IPS-15b (cell line): ENCODE results near the gene MEAK7.

Source experiments
- H3K27me3 ChIP-seq: one replicate; pipeline ENCODE4 v1.6.1; 2013; ENCODE audit warnings: low read length; ENCODE audit not compliant: control insufficient read depth, insufficient read depth
- H3K36me3 ChIP-seq: one replicate; pipeline ENCODE4 v1.6.1; 2013; ENCODE audit warnings: low read length; ENCODE audit not compliant: control insufficient read depth, insufficient read depth
- H3K4me1 ChIP-seq: one replicate; pipeline ENCODE4 v1.6.1; 2013; ENCODE audit warnings: mild to moderate bottlenecking, low read length; ENCODE audit not compliant: control insufficient read depth, insufficient read depth
- H3K4me3 ChIP-seq: one replicate; pipeline ENCODE4 v1.5.1; 2013; ENCODE audit warnings: low read depth, low read length
- H3K9ac ChIP-seq: one replicate; pipeline ENCODE4 v1.6.1; 2013; ENCODE audit warnings: low read depth, mild to moderate bottlenecking, low read length
- H3K9me3 ChIP-seq: one replicate; pipeline ENCODE4 v1.6.1; 2013; ENCODE audit warnings: mild to moderate bottlenecking, low read length; ENCODE audit not compliant: control insufficient read depth, insufficient read depth

The MEAK7 gene

GRCh38 chr16:84543253-84543652 lies 38.8 kb upstream of the MEAK7 start:
- Histone ChIP-seq H3K36me3 (no peaks in the 10 kb centered on the region), H3K4me1 (peaks cover 3% of the 10 kb centered on the region), H3K9ac (no peak overlapping the region), H3K9me3 (no peaks in the 10 kb centered on the region), H3K4me3 (no peak overlapping the region), H3K27me3 (no peaks in the 10 kb centered on the region)

DNA sequence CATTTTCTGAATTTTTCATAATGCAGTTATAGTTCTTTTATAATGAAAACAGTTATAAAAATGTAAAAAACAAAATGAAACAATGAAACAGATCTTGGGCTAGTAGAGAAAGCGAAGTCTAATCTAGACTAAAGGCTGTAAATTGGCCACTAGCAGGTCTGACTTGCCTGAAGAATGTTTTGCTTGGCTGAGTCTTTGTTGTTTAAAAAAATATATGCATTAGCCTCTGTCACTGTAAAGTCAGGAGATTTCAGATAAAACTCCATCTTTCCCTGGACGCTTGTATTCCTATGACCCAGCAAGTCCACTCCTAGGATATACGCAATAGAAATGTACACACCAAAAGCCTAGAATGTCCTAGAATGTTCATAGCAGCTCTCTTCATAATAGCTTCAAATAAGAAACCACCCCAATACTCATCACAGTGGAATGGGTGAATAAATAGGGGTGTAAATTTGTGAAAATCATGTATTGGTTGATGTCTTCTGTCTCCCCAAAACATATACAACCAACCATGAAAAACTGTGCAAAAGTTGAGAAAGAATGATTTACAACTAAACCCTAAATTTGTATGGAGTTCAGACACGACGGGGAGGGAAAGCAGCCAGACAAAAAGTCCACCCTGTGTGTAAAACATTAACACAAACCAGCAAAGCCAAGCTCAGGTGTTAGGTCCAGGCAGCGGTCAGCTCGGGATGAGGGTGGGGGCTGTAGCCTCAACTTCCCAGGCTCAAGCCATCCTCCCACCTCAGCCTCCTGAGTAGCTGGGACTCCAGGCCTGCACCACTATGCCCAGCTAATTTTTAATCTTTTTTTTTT lies 37.7 kb upstream of the MEAK7 start:
- H3K4me1 ChIP-seq, result peaks cover 3% of the 10 kb centered on the region
- H3K9ac ChIP-seq, result no peak overlapping the region

GRCh38 chr16:84540194-84540593 lies 35.7 kb upstream of the MEAK7 start:
- no peaks in the 10 kb centered on the region for H3K36me3 ChIP-seq
- no peak overlapping the region for H3K9ac ChIP-seq
- no peaks in the 10 kb centered on the region for H3K9me3 ChIP-seq
- no peaks in the 10 kb centered on the region for H3K27me3 ChIP-seq
- H3K4me1 ChIP-seq, result peaks cover 2% of the 10 kb centered on the region
- H3K4me3 ChIP-seq, result no peak overlapping the region

More for the DNA sequence above, 37.7 kb upstream of the MEAK7 start:
- Histone ChIP-seq H3K9me3 (no peaks in the 10 kb centered on the region), H3K36me3 (no peaks in the 10 kb centered on the region), H3K4me3 (no peak overlapping the region), H3K27me3 (no peaks in the 10 kb centered on the region)

DNA sequence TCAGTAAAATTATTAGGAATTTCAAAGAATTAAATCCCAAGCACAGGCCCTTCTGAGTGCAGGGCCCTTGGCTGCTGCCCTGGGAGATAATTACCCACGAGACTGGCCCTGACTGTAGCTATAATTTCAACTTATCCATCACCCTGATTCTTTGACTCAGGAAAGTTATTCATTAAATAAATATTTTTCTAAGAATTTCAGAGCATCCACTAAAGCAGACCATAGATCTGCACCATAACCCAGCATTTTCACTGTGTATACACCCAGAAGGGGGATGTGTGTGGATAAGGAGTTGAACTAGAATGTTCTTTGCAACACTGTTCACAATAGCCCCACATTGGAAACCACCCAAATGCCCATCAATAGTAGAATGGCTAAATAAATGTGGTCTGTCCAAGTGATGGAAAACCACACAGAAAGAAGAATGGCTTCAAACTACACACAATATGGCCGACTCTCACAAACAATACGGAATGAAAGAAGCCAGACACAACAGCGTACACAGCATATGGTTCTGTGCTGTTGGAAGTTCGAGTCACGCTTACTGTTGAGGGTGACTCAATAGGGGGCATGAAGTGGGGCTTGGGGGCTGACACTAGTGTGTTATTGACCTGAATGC lies 33.9 kb upstream of the MEAK7 start:
- Histone ChIP-seq H3K4me3 (no peak overlapping the region), H3K4me1 (peaks cover 4% of the 10 kb centered on the region), H3K9ac (no peak overlapping the region), H3K36me3 (no peaks in the 10 kb centered on the region), H3K27me3 (no peaks in the 10 kb centered on the region), H3K9me3 (no peaks in the 10 kb centered on the region)

- Histone ChIP-seq H3K36me3 (no peaks in the 10 kb centered on the region), H3K9ac (no peak overlapping the region), H3K4me1 (peaks cover 8% of the 10 kb centered on the region), H3K27me3 (no peaks in the 10 kb centered on the region), H3K9me3 (no peaks in the 10 kb centered on the region), H3K4me3 (no peak overlapping the region)
Observed at GRCh38 chr16:84537491-84538151, 33.2 kb upstream of the MEAK7 start.

DNA sequence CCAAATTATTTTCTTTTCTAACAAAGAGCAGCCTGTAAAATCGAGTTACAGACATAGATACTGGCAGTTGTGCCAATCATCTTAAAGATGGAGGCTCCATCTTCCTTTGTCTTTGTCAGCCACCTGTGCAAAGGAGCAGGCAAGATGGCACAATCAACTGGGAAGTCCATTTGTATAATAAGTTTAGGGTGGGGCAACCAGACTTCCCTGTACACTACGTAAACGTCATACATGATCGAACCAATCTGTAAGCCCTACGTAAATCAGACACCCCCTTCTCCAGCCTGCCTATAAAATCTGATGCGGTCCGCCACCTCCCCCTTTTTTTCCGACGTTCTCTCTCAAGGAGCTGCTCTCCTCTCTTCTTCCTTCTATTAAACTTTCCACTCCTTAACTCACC lies 31.4 kb upstream of the MEAK7 start:
- no peaks in the 10 kb centered on the region for H3K27me3 ChIP-seq
- H3K4me3 ChIP-seq, result no peak overlapping the region
- H3K36me3 ChIP-seq, result no peaks in the 10 kb centered on the region
- H3K9ac ChIP-seq, result no peak overlapping the region
- H3K4me1 ChIP-seq, result peaks cover 14% of the 10 kb centered on the region
- H3K9me3 ChIP-seq, result no peaks in the 10 kb centered on the region

DNA sequence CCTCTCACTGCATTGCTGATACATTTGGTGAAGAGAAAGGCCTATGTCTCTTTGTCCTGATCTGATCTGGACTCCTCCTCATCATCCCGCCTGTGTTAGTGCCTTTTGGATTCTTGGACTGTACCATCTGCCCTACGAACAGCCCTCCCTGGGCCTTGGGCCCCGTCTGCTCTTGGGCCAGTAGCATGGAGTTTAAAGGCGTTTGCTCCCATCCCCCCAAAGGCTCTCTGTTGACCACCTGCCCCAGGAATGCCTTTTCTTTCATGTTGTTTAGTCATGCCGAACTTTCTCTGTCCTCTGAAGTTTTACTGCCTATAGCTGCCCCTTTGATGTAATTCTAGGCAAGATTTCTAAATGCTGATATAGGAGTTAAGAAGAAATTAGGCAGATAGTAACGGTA lies 30.9 kb upstream of the MEAK7 start:
- Histone ChIP-seq H3K36me3 (no peaks in the 10 kb centered on the region), H3K4me3 (no peak overlapping the region), H3K9ac (no peak overlapping the region), H3K4me1 (peaks cover 14% of the 10 kb centered on the region), H3K27me3 (no peaks in the 10 kb centered on the region), H3K9me3 (peaks cover 3% of the 10 kb centered on the region)

- Histone ChIP-seq H3K4me1 (peaks cover 14% of the 10 kb centered on the region), H3K36me3 (no peaks in the 10 kb centered on the region), H3K27me3 (no peaks in the 10 kb centered on the region), H3K9me3 (peaks cover 4% of the 10 kb centered on the region), H3K9ac (no peak overlapping the region), H3K4me3 (no peak overlapping the region)
Observed at GRCh38 chr16:84534815-84535214, 30.4 kb upstream of the MEAK7 start.

GRCh38 chr16:84532855-84533486 lies 28.5 kb upstream of the MEAK7 start:
- Histone ChIP-seq H3K9ac (no peak overlapping the region), H3K4me3 (no peak overlapping the region), H3K36me3 (no peaks in the 10 kb centered on the region), H3K4me1 (peaks cover 14% of the 10 kb centered on the region), H3K9me3 (peaks cover 6% of the 10 kb centered on the region), H3K27me3 (no peaks in the 10 kb centered on the region)

- Histone ChIP-seq H3K36me3 (no peaks in the 10 kb centered on the region), H3K4me1 (peaks cover 14% of the 10 kb centered on the region), H3K4me3 (no peak overlapping the region), H3K9me3 (peaks cover 6% of the 10 kb centered on the region), H3K27me3 (no peaks in the 10 kb centered on the region), H3K9ac (no peak overlapping the region)
Observed at GRCh38 chr16:84532291-84532724, 27.8 kb upstream of the MEAK7 start.

DNA sequence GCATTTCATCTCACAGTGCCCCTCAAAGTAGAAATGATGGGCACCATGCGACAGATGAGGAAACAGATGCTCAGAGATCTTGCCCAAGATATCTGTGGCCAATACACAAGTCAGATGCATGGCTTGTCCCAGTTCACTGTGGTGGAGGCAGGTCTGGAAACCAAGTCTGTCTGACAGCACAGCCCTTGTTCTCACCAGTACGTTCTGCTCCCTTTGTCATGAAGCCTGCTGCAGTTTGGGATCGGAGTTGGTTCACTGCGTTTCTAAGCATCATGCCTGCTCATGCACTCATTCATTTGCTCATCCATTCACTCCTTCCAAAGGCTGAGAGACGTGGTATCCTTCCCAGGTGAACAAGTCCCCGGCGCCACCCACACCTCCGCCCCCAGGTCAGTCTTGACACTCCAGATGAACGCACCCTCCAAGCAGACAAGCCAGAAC lies 27.2 kb upstream of the MEAK7 start:
- Histone ChIP-seq H3K9ac (no peak overlapping the region), H3K4me3 (no peak overlapping the region), H3K9me3 (peaks cover 6% of the 10 kb centered on the region), H3K27me3 (no peaks in the 10 kb centered on the region), H3K4me1 (peaks cover 14% of the 10 kb centered on the region), H3K36me3 (no peaks in the 10 kb centered on the region)
